Endothelial cell of umbilical vein (primary cell): ENCODE results near the gene BEAN1. TPM values are rescaled to one million over a fixed set of nuclear protein-coding genes. Genes with fewer than 3 reads are reported as not detected.

Experiments
- BruUV-seq: library from RNA; stranded (reverse); fragments of 400-500 nt; replicated peaks from 2 replicates; lab custom pipeline; 2021; lab: Mats Ljungman, UMichigan
- CTCF ChIA-PET: fragments of 300-600, 350-600 bp; sonication (Branson Sonifier 250); formaldehyde crosslinking; loops from one replicate; lab custom pipeline; 2021; ENCODE audit warnings: antibody characterized with exemption, inconsistent platforms; lab: Charles Lee
- POLR2A ChIA-PET: fragments of 300-600, 350-600 bp; sonication (Branson Sonifier 250); formaldehyde crosslinking; loops from one replicate; lab custom pipeline; 2021; ENCODE audit warnings: antibody characterized with exemption, inconsistent platforms; lab: Charles Lee
- DNase-seq: peaks from one replicate; pipeline ENCODE4 v3.0.0-alpha.2; 2011; ENCODE audit warnings: low read depth, low spot score
- FAIRE-seq: peaks from 2 replicates; lab custom pipeline; 2011; peaks lifted over from hg19 to GRCh38; lab: Jason Lieb, UNC
- H2AFZ ChIP-seq: 2 replicates; pipeline ENCODE4 v1.6.0; 2012; ENCODE audit warnings: low read depth, low read length, control low read depth, inconsistent platforms
- H3K27ac ChIP-seq: 2 replicates; pipeline ENCODE4 v1.5.1; 2011; ENCODE audit warnings: low read depth, mild to moderate bottlenecking, control low read depth, low read length, moderate library complexity; ENCODE audit not compliant: insufficient read depth
- H3K27me3 ChIP-seq, 2 experiments: 2 replicates each; pipeline versions ENCODE4 v1.6.0 to v1.6.1; 2011; ENCODE audit warnings: low read length in 2 of 2, mixed read lengths in 1 of 2; ENCODE audit not compliant: control insufficient read depth in 2 of 2, insufficient read depth in 2 of 2
- H3K36me3 ChIP-seq, 2 experiments: 2 replicates in 1 of 2; 3 replicates in 1 of 2; pipeline ENCODE4 v1.5.1; 2011; ENCODE audit warnings: low read length in 2 of 2, mild to moderate bottlenecking in 1 of 2, moderate library complexity in 1 of 2; ENCODE audit not compliant: control insufficient read depth in 2 of 2, insufficient read depth in 2 of 2; ENCODE audit errors: extremely low read depth in 1 of 2
- H3K4me1 ChIP-seq: 3 replicates; pipeline ENCODE4 v1.5.1; 2011; ENCODE audit warnings: mild to moderate bottlenecking, low read length; ENCODE audit not compliant: control insufficient read depth, insufficient read depth; ENCODE audit errors: extremely low read depth
- H3K4me2 ChIP-seq: 2 replicates; pipeline ENCODE4 v1.6.1; 2011; ENCODE audit warnings: low read length, control low read depth, mixed read lengths; ENCODE audit not compliant: insufficient read depth
- H3K4me3 ChIP-seq, 3 experiments: fragments of 200-600 bp in 1 of 3; sonication (generic), shearing (Covaris generic) in 1 of 3; replicated peaks in 1 of 3; 2 replicates each; pipeline ENCODE4 v1.5.1; 2011 to 2016; ENCODE audit warnings: control low read depth in 3 of 3, low read length in 3 of 3, mild to moderate bottlenecking in 2 of 3, inconsistent platforms in 1 of 3, low read depth in 1 of 3, moderate library complexity in 1 of 3; ENCODE audit not compliant: insufficient read depth in 1 of 3
- H3K79me2 ChIP-seq: 2 replicates; pipeline ENCODE4 v1.6.0; 2012; ENCODE audit warnings: low read length, inconsistent platforms; ENCODE audit not compliant: control insufficient read depth, insufficient read depth
- H3K9ac ChIP-seq: replicated peaks from 2 replicates; pipeline ENCODE3; 2011; ENCODE audit warnings: low read length, control low read depth; ENCODE audit not compliant: insufficient read depth; ENCODE audit errors: extremely low read depth
- H3K9me1 ChIP-seq: replicated peaks from 3 replicates; pipeline ENCODE4 v1.6.0; 2011; ENCODE audit warnings: mild to moderate bottlenecking, low read length; ENCODE audit not compliant: control insufficient read depth, insufficient read depth; ENCODE audit errors: extremely low read depth
- H3K9me3 ChIP-seq: replicated peaks from 2 replicates; pipeline ENCODE4 v1.5.1; 2012; ENCODE audit warnings: low read length, inconsistent platforms; ENCODE audit not compliant: control insufficient read depth, insufficient read depth
- H4K20me1 ChIP-seq: replicated peaks from 2 replicates; pipeline ENCODE3; 2011; ENCODE audit warnings: mild to moderate bottlenecking, low read length; ENCODE audit not compliant: control insufficient read depth, insufficient read depth; ENCODE audit errors: extremely low read depth
- EZH2 ChIP-seq: IDR thresholded peaks from 2 replicates; pipeline ENCODE4 v1.6.1; 2012; ENCODE audit warnings: borderline replicate concordance, low read depth, mild to moderate bottlenecking, moderate library complexity, low read length, inconsistent platforms; ENCODE audit not compliant: severe bottlenecking
- FOS ChIP-seq: IDR thresholded peaks from 2 replicates; pipeline ENCODE4 v1.6.1; 2011; ENCODE audit warnings: mild to moderate bottlenecking, low read length, moderate library complexity, borderline replicate concordance; ENCODE audit not compliant: insufficient read depth
- GATA2 ChIP-seq: IDR thresholded peaks from 2 replicates; pipeline ENCODE4 v1.7.0; 2011; ENCODE audit warnings: low read depth, mild to moderate bottlenecking, moderate library complexity, mixed read lengths, low read length; ENCODE audit not compliant: insufficient read length, insufficient read depth
- JUN ChIP-seq: IDR thresholded peaks from 2 replicates; pipeline ENCODE4 v1.6.1; 2011; ENCODE audit warnings: borderline replicate concordance, low read depth; ENCODE audit not compliant: insufficient read length, insufficient read depth
- MYC ChIP-seq: IDR thresholded peaks from one replicate; pipeline ENCODE4 v1.6.1; 2011; ENCODE audit warnings: mild to moderate bottlenecking, low read depth, low read length
- POLR2A ChIP-seq: IDR thresholded peaks from 2 replicates; pipeline ENCODE4 v1.6.1; 2012; ENCODE audit warnings: low read depth, mild to moderate bottlenecking, control low read depth, low read length
- POLR2AphosphoS5 ChIP-seq: IDR thresholded peaks from 2 replicates; pipeline ENCODE4 v1.6.1; 2012; ENCODE audit warnings: low read depth, mild to moderate bottlenecking, control low read depth, low read length, moderate library complexity; ENCODE audit not compliant: insufficient read depth
- dilution Hi-C: fragments of 300-500 bp; cut with MboI; formaldehyde crosslinking; loops from one replicate; pipeline ENCODE4 v1.15.0; 2019; ENCODE audit warnings: low sequenced_read_pairs; ENCODE audit not compliant: extremely low pct_ligation_motif_present
- intact Hi-C: fragments of 100-400 bp; cut with micrococcal nuclease; formaldehyde crosslinking; loops from one replicate; pipeline ENCODE4 v1.10.0; 2022
- polyA plus RNA-seq, 4 experiments: library from polyadenylated mRNA; depleted of rRNA in 3 of 4; stranded (reverse) in 3 of 4; unstranded in 1 of 4; fragments of >200 nt; gene quantifications; 2 replicates each; pipeline versions ENCODE4 v1.2.1 to v1.2.3, GENCODE V29; 2011 to 2012; ENCODE audit warnings: missing spikeins in 1 of 4
- total RNA-seq: library from RNA; stranded (reverse); gene quantifications from 2 replicates; pipeline ENCODE4 v1.2.3, GENCODE V29; 2021
- TF ChIP-seq, protein P1 (sequence below): IDR thresholded peaks from 2 replicates; pipeline ENCODE4 v1.6.1; 2011; ENCODE audit not compliant: insufficient read depth, insufficient read length
- TF ChIP-seq, protein P2 (sequence below), 2 donors: IDR thresholded peaks; 1 replicate in 1 of 2; 2 replicates in 1 of 2; pipeline ENCODE4 v1.5.1; 2011; ENCODE audit warnings: low read length in 2 of 2, mild to moderate bottlenecking in 2 of 2, moderate library complexity in 2 of 2, control low read depth in 1 of 2, inconsistent platforms in 1 of 2, low read depth in 1 of 2; ENCODE audit not compliant: insufficient read depth in 1 of 2; ENCODE audit errors: extremely low read depth in 1 of 2

The BEAN1 gene
- total and polyA plus RNA-seq, 2 donors (not counting 3 experiments of a cell fraction or from before 2014, with no cell fraction given) = not detected

DNA sequence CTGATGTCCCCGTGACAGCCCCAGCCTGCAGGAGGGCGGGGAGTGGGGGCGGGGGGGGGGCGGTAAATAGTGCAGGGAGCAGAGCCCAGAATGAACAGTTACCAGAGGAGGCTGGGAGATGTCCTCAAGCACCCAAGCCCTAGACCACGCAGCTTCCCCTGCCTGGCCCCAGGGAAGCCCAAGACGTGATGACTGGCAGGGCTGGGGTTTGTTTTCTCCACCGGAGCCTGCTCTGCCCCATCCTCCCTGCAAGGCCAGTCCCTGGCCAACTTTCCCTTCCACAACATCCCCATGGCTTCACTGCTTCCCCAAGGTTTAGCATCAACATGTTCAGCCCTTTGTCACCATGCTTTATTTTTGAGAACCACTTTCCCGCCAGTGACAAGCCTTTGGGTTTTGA lies 1.4 kb upstream of the BEAN1 start:
- H3K27me3 ChIP-seq = peaks cover 62 to 64% of the 10 kb centered on the region in 2 experiments
- no peak overlapping the region for H3K4me3 ChIP-seq
- H3K4me1 ChIP-seq = peaks cover 2% of the 10 kb centered on the region
- intact Hi-C loops = loop anchor here (5.0 kb wide), 1 partner anchor 52 kb away; no protein-coding TSS in a partner anchor
- H3K79me2 ChIP-seq = no peaks in the 10 kb centered on the region
- no peak overlapping the region for H2AFZ ChIP-seq
- BruUV-seq = no TSS peak
- no peaks in the 10 kb centered on the region for H4K20me1 ChIP-seq
- no peaks in the 10 kb centered on the region for H3K9me1 ChIP-seq
- no peak overlapping the region for H3K27ac ChIP-seq
- dilution Hi-C loops = no loop called here
- POLR2A ChIA-PET = no interaction called here
- no peak for TF ChIP-seq MYC
- TF ChIP-seq JUN = no peak
- TF ChIP-seq, protein P1, sequence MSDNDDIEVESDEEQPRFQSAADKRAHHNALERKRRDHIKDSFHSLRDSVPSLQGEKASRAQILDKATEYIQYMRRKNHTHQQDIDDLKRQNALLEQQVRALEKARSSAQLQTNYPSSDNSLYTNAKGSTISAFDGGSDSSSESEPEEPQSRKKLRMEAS = no peak
- TF ChIP-seq, protein P2, sequence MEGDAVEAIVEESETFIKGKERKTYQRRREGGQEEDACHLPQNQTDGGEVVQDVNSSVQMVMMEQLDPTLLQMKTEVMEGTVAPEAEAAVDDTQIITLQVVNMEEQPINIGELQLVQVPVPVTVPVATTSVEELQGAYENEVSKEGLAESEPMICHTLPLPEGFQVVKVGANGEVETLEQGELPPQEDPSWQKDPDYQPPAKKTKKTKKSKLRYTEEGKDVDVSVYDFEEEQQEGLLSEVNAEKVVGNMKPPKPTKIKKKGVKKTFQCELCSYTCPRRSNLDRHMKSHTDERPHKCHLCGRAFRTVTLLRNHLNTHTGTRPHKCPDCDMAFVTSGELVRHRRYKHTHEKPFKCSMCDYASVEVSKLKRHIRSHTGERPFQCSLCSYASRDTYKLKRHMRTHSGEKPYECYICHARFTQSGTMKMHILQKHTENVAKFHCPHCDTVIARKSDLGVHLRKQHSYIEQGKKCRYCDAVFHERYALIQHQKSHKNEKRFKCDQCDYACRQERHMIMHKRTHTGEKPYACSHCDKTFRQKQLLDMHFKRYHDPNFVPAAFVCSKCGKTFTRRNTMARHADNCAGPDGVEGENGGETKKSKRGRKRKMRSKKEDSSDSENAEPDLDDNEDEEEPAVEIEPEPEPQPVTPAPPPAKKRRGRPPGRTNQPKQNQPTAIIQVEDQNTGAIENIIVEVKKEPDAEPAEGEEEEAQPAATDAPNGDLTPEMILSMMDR (IDR thresholded peaks at IDR 0.05; ENCODE audit: extremely low read depth in 1 of 2, insufficient read depth in 1 of 2, low read depth in 1 of 2, low read length in 2 of 2) = no peak
- no peak for TF ChIP-seq GATA2
- no peak for TF ChIP-seq EZH2
- TF ChIP-seq POLR2AphosphoS5 = no peak
- no peak for TF ChIP-seq FOS
- TF ChIP-seq POLR2A = no peak
- no peak overlapping the region for H3K9ac ChIP-seq
- H3K9me3 ChIP-seq = no peaks in the 10 kb centered on the region
- CTCF ChIA-PET = interaction anchor here (0.7 kb wide), 1 partner anchor 50 kb away, joined by 3 read pairs; no protein-coding TSS in a partner anchor
- H3K4me2 ChIP-seq = no peak overlapping the region
- DNase-seq (no peak), FAIRE-seq (no peak)
- H3K36me3 ChIP-seq = no peaks in the 10 kb centered on the region
